Kidney (tissue), 14 donors: Measurements from ENCODE around the gene GRHL3. TPM values are rescaled to one million over a fixed set of nuclear protein-coding genes. Genes with fewer than 3 reads are reported as not detected.

Experiments
- DNase-seq, 5 donors: peaks; one replicate each; pipeline ENCODE4 v3.0.0-alpha.2; 2013 to 2020
- FAIRE-seq: peaks from 2 replicates; lab custom pipeline; 2012; peaks lifted over from hg19 to GRCh38; lab: Jason Lieb, UNC
- H3K27ac ChIP-seq, 2 donors: one replicate each; pipeline ENCODE4 v1.7.0; 2013; ENCODE audit warnings: low read depth in 2 of 2, low read length in 2 of 2, inconsistent platforms in 1 of 2
- H3K27me3 ChIP-seq: one replicate; pipeline ENCODE4 v1.7.1; 2013; ENCODE audit warnings: low read length, inconsistent platforms; ENCODE audit not compliant: control insufficient read depth, insufficient read depth
- H3K36me3 ChIP-seq, 3 donors: one replicate each; pipeline versions ENCODE4 v1.7.0 to v1.7.1; 2013; ENCODE audit warnings: low read length in 3 of 3, control low read depth in 1 of 3, inconsistent platforms in 1 of 3; ENCODE audit not compliant: insufficient read depth in 3 of 3, control insufficient read depth in 2 of 3
- H3K4me1 ChIP-seq, 3 donors: one replicate each; pipeline versions ENCODE4 v1.7.0 to v1.7.1; 2013; ENCODE audit warnings: low read length in 3 of 3, inconsistent platforms in 1 of 3, low read depth in 1 of 3; ENCODE audit not compliant: control insufficient read depth in 2 of 3, insufficient read depth in 2 of 3
- H3K4me3 ChIP-seq, 3 donors: one replicate each; pipeline versions ENCODE4 v1.7.0 to v1.8.1; 2013; ENCODE audit warnings: low read length in 3 of 3, control low read depth in 1 of 3, inconsistent platforms in 1 of 3
- H3K9ac ChIP-seq, 3 donors: one replicate each; pipeline versions ENCODE4 v1.7.0 to v1.7.1; 2013; ENCODE audit warnings: low read length in 3 of 3, control low read depth in 1 of 3, inconsistent platforms in 1 of 3
- H3K9me3 ChIP-seq, 3 donors: one replicate each; pipeline versions ENCODE4 v1.7.0 to v1.7.1; 2013; ENCODE audit warnings: low read length in 3 of 3, control low read depth in 1 of 3, inconsistent platforms in 1 of 3; ENCODE audit not compliant: control insufficient read depth in 2 of 3, insufficient read depth in 1 of 3
- intact Hi-C: fragments of 100-400 bp; cut with DNase I; formaldehyde crosslinking; loops from one replicate; pipeline ENCODE4 v1.11.1; 2022
- polyA plus RNA-seq: library from polyadenylated mRNA; stranded (reverse); fragments of 350-450 nt; fragmentation: Illumina TruSeq; extraction: RNeasy Lipid Tissue Mini Kit (QIAGEN cat#74804); gene quantifications from one replicate; pipeline ENCODE4 v1.2.3, GENCODE V29; 2014; ENCODE audit warnings: low read depth, low replicate concordance; ENCODE audit not compliant: insufficient read depth
- total RNA-seq: library from RNA; stranded (reverse); fragmentation: NEBNext Ultra II Directional; extraction: Animal tissue kit (Norgen Biotek cat#: 25700); gene quantifications from one replicate; pipeline ENCODE4 v1.2.1, GENCODE V29; 2021
- TF ChIP-seq, protein P1 (sequence below): IDR thresholded peaks from 3 replicates; pipeline ENCODE4 v1.5.1; 2012; ENCODE audit warnings: mild to moderate bottlenecking, moderate library complexity, borderline replicate concordance; ENCODE audit not compliant: insufficient read depth; ENCODE audit errors: extremely low read depth
- donor health status: control.
- donor health status: control.
- donor health status: control.
- donor health status: control.
- donor health status: control.
- donor health status: DM: yes; HTN: yes; CAD: no.
- donor health status: Normal renal cell carcinoma (clear cell type).

Gene GRHL3
- total and polyA plus RNA-seq, 2 donors from 2014 or later: 0.32 to 1.7 TPM

DNA sequence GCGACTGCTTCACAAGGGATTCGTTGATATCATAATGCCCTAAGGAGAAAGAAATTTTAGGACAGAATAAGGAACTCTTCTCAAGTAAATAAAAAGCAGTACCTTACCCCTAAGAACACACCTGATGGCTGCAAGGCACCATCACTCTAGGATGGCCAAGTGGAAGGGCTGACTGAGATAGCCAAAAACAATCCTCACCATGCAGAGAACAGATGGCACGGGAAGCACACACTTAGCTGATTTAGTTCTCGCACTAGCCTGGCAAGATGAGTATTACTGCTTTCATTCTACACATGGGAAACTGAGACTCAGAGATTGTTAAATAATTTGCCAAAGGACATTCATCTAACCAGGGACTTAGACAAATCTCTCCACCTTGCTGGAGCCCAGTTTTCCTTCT is 50.6 kb downstream of the GRHL3 start:
- Histone ChIP-seq H3K9ac (no peak overlapping the region), H3K36me3 (peaks cover 0 to 3% (median 0%) of the 10 kb centered on the region in 3 donors), H3K4me3 (no peak overlapping the region), H3K27ac (no peak overlapping the region), H3K27me3 (no peaks in the 10 kb centered on the region), H3K4me1 (no peaks in the 10 kb centered on the region), H3K9me3 (no peaks in the 10 kb centered on the region)
- no peak for DNase-seq
- TF ChIP-seq, protein P1, sequence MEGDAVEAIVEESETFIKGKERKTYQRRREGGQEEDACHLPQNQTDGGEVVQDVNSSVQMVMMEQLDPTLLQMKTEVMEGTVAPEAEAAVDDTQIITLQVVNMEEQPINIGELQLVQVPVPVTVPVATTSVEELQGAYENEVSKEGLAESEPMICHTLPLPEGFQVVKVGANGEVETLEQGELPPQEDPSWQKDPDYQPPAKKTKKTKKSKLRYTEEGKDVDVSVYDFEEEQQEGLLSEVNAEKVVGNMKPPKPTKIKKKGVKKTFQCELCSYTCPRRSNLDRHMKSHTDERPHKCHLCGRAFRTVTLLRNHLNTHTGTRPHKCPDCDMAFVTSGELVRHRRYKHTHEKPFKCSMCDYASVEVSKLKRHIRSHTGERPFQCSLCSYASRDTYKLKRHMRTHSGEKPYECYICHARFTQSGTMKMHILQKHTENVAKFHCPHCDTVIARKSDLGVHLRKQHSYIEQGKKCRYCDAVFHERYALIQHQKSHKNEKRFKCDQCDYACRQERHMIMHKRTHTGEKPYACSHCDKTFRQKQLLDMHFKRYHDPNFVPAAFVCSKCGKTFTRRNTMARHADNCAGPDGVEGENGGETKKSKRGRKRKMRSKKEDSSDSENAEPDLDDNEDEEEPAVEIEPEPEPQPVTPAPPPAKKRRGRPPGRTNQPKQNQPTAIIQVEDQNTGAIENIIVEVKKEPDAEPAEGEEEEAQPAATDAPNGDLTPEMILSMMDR: no peak
- intact Hi-C loops: no loop called here
- no peak for FAIRE-seq

DNA sequence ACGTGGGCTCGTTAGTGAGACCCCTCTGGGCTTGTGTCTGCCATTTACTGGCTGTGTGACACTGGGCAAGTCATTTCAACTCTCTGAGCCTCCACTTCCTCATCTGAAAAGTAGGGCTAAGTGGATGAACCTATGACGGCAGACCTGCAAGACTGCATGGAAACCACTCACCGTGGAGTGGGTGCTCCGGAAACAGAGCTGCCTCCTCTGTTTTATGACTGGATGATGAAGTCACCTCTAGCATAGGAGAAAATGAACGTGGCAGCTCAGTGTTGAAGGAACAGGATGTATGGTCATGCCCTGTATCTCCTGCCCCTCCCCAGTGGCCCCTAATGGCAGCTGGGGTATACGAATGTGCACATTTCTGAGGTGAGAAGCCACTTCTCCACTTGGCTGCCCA is 53.9 kb downstream of the GRHL3 start:
- H3K9ac ChIP-seq: no peak overlapping the region
- H3K27ac ChIP-seq: no peak overlapping the region
- peaks cover 0 to 3% (median 0%) of the 10 kb centered on the region in 3 donors for H3K36me3 ChIP-seq
- intact Hi-C loops: no loop called here
- no peaks in the 10 kb centered on the region for H3K4me1 ChIP-seq
- FAIRE-seq: no peak
- H3K4me3 ChIP-seq: no peak overlapping the region
- no peaks in the 10 kb centered on the region for H3K27me3 ChIP-seq
- TF ChIP-seq, protein P1: no peak
- no peak for DNase-seq
- H3K9me3 ChIP-seq: no peaks in the 10 kb centered on the region

DNA sequence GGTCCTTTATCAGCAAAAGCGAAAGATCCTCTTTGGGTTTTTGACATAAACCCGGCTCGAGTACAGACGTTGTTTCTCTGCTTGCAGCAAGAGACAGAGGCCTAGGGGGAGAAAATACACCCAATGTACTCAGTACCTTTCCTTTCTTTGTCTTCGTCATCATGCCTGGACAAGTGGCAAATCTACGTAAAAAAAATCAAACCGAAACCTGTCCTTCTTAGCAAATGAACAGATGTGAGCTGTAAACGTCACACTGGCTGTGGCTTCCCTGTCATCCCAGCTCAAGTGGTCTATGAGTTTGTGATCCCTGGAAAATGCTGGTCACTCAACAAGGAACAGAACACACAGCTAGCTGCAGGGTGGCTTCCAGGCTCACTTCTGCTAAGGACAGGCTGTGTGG is 54.6 kb downstream of the GRHL3 start:
- H3K27ac ChIP-seq: no peak overlapping the region
- H3K4me3 ChIP-seq: no peak overlapping the region
- intact Hi-C loops: no loop called here
- H3K9ac ChIP-seq: no peak overlapping the region
- H3K36me3 ChIP-seq: peaks cover 0 to under 1% (median 0%) of the 10 kb centered on the region in 3 donors
- DNase-seq: no peak
- TF ChIP-seq, protein P1: no peak
- H3K9me3 ChIP-seq: no peaks in the 10 kb centered on the region
- H3K4me1 ChIP-seq: no peaks in the 10 kb centered on the region
- no peaks in the 10 kb centered on the region for H3K27me3 ChIP-seq
- FAIRE-seq: no peak
